HG02678 (cell line): ENCODE results near the gene GOLGA6L25.
"Not testable (repeated sequence)": the region's sequence is repeated elsewhere in the genome, so short reads cannot be mapped to it uniquely, and the experiment has no call there.

Experiments
- ATAC-seq: cut with Tn5 transposase; IDR thresholded peaks from one replicate; pipeline ENCODE4 v1.9.1; 2021; ENCODE audit warnings: mild to moderate bottlenecking, moderate library complexity; ENCODE audit not compliant: unreplicated experiment

The GOLGA6L25 gene

GRCh38 chr15:28553268-28553667 is at the start of gene GOLGA6L25:
Gene GOLGA6L25, plus strand, starts transcription at chr15:28553568. Its CDS starts 61 bp downstream, at chr15:28553629.
- not testable (repeated sequence) for ATAC-seq

GRCh38 chr15:28508217-28508889 is 45.0 kb upstream of the GOLGA6L25 start:
- ATAC-seq, result not testable (repeated sequence)

DNA sequence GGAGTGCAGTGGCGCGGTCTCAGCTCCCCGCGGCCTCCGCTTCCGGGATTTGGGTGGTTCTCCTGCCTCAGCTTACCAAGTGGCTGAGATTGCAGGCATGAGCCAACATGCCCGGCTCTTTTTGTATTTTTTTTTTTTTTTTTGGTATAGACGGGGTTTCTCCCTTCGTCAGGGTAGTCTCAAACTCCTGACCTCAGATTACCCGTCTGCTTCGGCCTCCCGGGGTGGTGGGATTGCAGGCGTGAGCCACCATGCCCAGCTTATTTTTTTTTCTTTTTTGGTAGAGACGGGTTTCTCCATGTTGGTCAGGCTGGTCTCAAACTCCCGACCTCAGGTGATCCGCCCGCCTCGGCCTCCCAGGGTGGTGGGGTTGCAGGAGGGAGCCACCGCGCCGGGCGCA is 39.2 kb upstream of the GOLGA6L25 start:
- not testable (repeated sequence) for ATAC-seq

- ATAC-seq, result not testable (repeated sequence)
These were observed 38.2 kb upstream of the GOLGA6L25 start for GRCh38 chr15:28515208-28515607.

GRCh38 chr15:28532954-28533353 is 20.4 kb upstream of the GOLGA6L25 start, which contains the start of gene GOLGA8G:
Gene GOLGA8G, minus strand, starts transcription at chr15:28532971. Its CDS starts 62 bp downstream, at chr15:28532909.
- ATAC-seq, result not testable (repeated sequence)

GRCh38 chr15:28573351-28573750 is 20.0 kb downstream of the GOLGA6L25 start:
- not testable (repeated sequence) for ATAC-seq

DNA sequence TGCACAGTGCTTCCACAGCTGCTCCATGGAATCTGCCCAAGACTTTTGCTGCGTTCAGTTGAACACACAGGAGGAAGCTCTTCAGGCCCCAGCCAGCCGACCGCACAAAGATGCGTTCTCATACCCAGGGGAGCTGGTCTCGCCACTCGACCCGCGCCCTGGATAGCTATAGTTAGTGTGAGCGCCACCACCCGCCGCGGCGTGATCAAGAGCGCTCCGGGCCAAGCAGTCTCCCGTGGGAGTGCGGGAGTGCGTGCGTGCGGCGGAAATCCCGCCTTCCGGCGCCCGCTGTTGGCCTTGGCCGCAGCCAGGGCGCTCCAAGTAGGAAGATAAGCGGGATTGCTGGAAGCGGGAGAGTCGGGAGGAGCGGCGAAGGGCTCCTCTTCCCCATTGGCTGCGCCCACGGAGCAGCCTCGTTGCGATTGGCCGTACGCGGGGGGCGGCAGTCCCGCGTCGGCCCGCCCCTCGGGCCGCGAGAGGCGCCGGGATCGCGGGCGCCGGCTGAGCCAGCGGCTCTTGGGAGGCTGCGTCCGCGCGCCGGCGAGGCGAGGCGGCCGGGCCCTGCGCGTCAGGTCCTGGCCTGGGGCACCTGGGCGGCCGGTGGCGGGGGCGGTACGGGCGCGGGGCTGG is 35.7 kb downstream of the GOLGA6L25 start:
- ATAC-seq, result not testable (repeated sequence)

- ATAC-seq, result not testable (repeated sequence)
These were observed 36.4 kb downstream of the GOLGA6L25 start for GRCh38 chr15:28589769-28590168.

- not testable (repeated sequence) for ATAC-seq
These were observed 39.0 kb downstream of the GOLGA6L25 start for GRCh38 chr15:28592395-28592794.

- ATAC-seq, result not testable (repeated sequence)
These were observed 40.2 kb downstream of the GOLGA6L25 start for GRCh38 chr15:28593424-28594129.

DNA sequence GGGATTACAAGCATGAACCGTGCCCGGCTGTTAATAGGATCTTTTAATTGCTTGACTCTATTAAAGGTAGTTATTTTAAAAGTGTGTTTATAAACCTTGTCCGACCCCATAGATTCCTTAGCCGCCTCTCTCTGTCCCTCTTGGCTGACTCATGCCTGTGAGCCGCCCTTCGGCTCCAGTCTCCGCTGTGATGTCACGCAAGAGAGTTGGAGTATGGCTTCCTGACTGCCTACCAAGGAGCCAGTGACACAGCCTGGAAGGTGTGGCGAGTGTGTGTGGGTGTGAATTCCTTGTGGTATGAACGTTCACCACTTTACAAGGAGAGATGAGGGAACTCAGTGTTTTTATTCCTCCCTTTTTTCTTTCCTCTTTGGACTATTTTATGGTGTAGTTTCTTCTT is 44.1 kb downstream of the GOLGA6L25 start:
- ATAC-seq, result not testable (repeated sequence)

GRCh38 chr15:28598209-28598608 is 44.8 kb downstream of the GOLGA6L25 start:
- not testable (repeated sequence) for ATAC-seq

DNA sequence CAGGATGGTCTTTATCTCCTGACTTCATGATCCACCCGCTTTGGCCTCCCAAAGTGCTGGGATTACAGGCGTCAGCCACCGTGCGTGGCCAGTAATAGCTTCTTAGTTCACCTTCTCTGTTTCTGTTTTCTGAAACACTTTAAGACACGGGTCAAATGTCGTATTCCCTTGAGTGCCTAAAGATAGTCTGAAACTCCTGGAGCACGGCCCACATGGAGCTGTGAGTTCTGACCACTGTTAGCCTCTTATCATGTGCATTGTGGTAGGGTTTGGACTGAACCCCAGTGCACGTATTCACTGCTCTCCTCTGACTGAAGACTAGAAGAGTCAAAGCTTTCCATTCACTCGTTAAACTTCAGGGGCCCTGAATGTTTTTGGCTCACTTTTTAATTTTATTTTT is 48.8 kb downstream of the GOLGA6L25 start:
- ATAC-seq, result not testable (repeated sequence)
